ENCODE results near the gene NELFCD.
"Not testable (repeated sequence)": the region's sequence is repeated elsewhere in the genome, so short reads cannot be mapped to it uniquely, and the experiment has no call there.

The NELFCD gene

GRCh38 chr20:59005523-59006166 is 24.6 kb downstream of the NELFCD start:
- peak overlapping the region; percentile 74 to 77 for H3K4me3 ChIP-seq (ENCODE audit: low read depth in 1 of 2, low read length in 2 of 2)
- no peaks in the 10 kb centered on the region for H3K9me3 ChIP-seq (ENCODE audit: control insufficient read depth in 1 of 2, low read length in 2 of 2)
- H3K36me3 ChIP-seq (ENCODE audit: control insufficient read depth in 1 of 2, insufficient read depth in 2 of 2, low read length in 2 of 2) = peaks cover 13 to 23% of the 10 kb centered on the region in 2 donors
- H3K27me3 ChIP-seq (ENCODE audit: low read depth, low read length) = no peaks in the 10 kb centered on the region
- peaks cover 13 to 34% of the 10 kb centered on the region in 2 donors for H3K4me1 ChIP-seq (ENCODE audit: control insufficient read depth in 1 of 2, insufficient read depth in 2 of 2, low read length in 2 of 2)
- peak overlapping the region; percentile 80 for H3K27ac ChIP-seq (ENCODE audit: low read length)

GRCh38 chr20:59006167-59006863 is 25.3 kb downstream of the NELFCD start:
- Histone ChIP-seq H3K27ac (ENCODE audit: low read length) (peak overlapping the region; percentile 80), H3K9me3 (ENCODE audit: control insufficient read depth in 1 of 2, low read length in 2 of 2) (no peaks in the 10 kb centered on the region), H3K36me3 (ENCODE audit: control insufficient read depth in 1 of 2, insufficient read depth in 2 of 2, low read length in 2 of 2) (peaks cover 11 to 16% of the 10 kb centered on the region in 2 donors), H3K4me1 (ENCODE audit: control insufficient read depth in 1 of 2, insufficient read depth in 2 of 2, low read length in 2 of 2) (peaks cover 13 to 34% of the 10 kb centered on the region in 2 donors), H3K27me3 (ENCODE audit: low read depth, low read length) (no peaks in the 10 kb centered on the region), H3K4me3 (ENCODE audit: low read depth in 1 of 2, low read length in 2 of 2) (peak overlapping the region; percentile 74 to 77)

GRCh38 chr20:59006864-59007664 is 26.0 kb downstream of the NELFCD start, which contains the start of gene CTSZ:
Gene CTSZ, minus strand, starts transcription at chr20:59007254. Its CDS starts 126 bp downstream, at chr20:59007128.
- Histone ChIP-seq H3K4me1 (ENCODE audit: control insufficient read depth in 1 of 2, insufficient read depth in 2 of 2, low read length in 2 of 2) (peaks cover 13 to 34% of the 10 kb centered on the region in 2 donors), H3K9me3 (ENCODE audit: control insufficient read depth in 1 of 2, low read length in 2 of 2) (no peaks in the 10 kb centered on the region), H3K36me3 (ENCODE audit: control insufficient read depth in 1 of 2, insufficient read depth in 2 of 2, low read length in 2 of 2) (peaks cover 7 to 9% of the 10 kb centered on the region in 2 donors), H3K4me3 (ENCODE audit: low read depth in 1 of 2, low read length in 2 of 2) (peak within 1 kb of the TSS; percentile 74 to 77), H3K27me3 (ENCODE audit: low read depth, low read length) (no peaks in the 10 kb centered on the region), H3K27ac (ENCODE audit: low read length) (peak within 1 kb of the TSS; percentile 80)

- Histone ChIP-seq H3K27me3 (ENCODE audit: low read depth, low read length) (no peaks in the 10 kb centered on the region), H3K4me3 (ENCODE audit: low read depth in 1 of 2, low read length in 2 of 2) (peak overlapping the region; percentile 11 to 77), H3K36me3 (ENCODE audit: control insufficient read depth in 1 of 2, insufficient read depth in 2 of 2, low read length in 2 of 2) (peaks cover 7 to 9% of the 10 kb centered on the region in 2 donors), H3K4me1 (ENCODE audit: control insufficient read depth in 1 of 2, insufficient read depth in 2 of 2, low read length in 2 of 2) (peaks cover 13 to 34% of the 10 kb centered on the region in 2 donors), H3K27ac (ENCODE audit: low read length) (peak overlapping the region; percentile 31), H3K9me3 (ENCODE audit: control insufficient read depth in 1 of 2, low read length in 2 of 2) (no peaks in the 10 kb centered on the region)
Measured at GRCh38 chr20:59007665-59008511, 26.8 kb downstream of the NELFCD start.

- H3K4me3 ChIP-seq (ENCODE audit: low read depth in 1 of 2, low read length in 2 of 2) = no peak overlapping the region
- peaks cover 13 to 26% of the 10 kb centered on the region in 2 donors for H3K4me1 ChIP-seq (ENCODE audit: control insufficient read depth in 1 of 2, insufficient read depth in 2 of 2, low read length in 2 of 2)
- no peaks in the 10 kb centered on the region for H3K9me3 ChIP-seq (ENCODE audit: control insufficient read depth in 1 of 2, low read length in 2 of 2)
- H3K27ac ChIP-seq (ENCODE audit: low read length) = no peak overlapping the region
- H3K27me3 ChIP-seq (ENCODE audit: low read depth, low read length) = no peaks in the 10 kb centered on the region
- H3K36me3 ChIP-seq (ENCODE audit: control insufficient read depth in 1 of 2, insufficient read depth in 2 of 2, low read length in 2 of 2) = peaks cover 0 to 3% of the 10 kb centered on the region in 2 donors
Measured at GRCh38 chr20:59008715-59009336, 27.8 kb downstream of the NELFCD start.

GRCh38 chr20:59010321-59010994 is 29.4 kb downstream of the NELFCD start:
- Histone ChIP-seq H3K4me3 (ENCODE audit: low read depth in 1 of 2, low read length in 2 of 2) (no peak overlapping the region), H3K36me3 (ENCODE audit: control insufficient read depth in 1 of 2, insufficient read depth in 2 of 2, low read length in 2 of 2) (no peaks in the 10 kb centered on the region), H3K9me3 (ENCODE audit: control insufficient read depth in 1 of 2, low read length in 2 of 2) (no peaks in the 10 kb centered on the region), H3K27ac (ENCODE audit: low read length) (no peak overlapping the region), H3K27me3 (ENCODE audit: low read depth, low read length) (no peaks in the 10 kb centered on the region), H3K4me1 (ENCODE audit: control insufficient read depth in 1 of 2, insufficient read depth in 2 of 2, low read length in 2 of 2) (peaks cover 3 to 10% of the 10 kb centered on the region in 2 donors)

- Histone ChIP-seq H3K4me1 (ENCODE audit: control insufficient read depth in 1 of 2, insufficient read depth in 2 of 2, low read length in 2 of 2) (peaks cover 0 to 3% of the 10 kb centered on the region in 2 donors), H3K9me3 (ENCODE audit: control insufficient read depth in 1 of 2, low read length in 2 of 2) (no peaks in the 10 kb centered on the region), H3K27ac (ENCODE audit: low read length) (peak overlapping the region; percentile 40), H3K4me3 (ENCODE audit: low read depth in 1 of 2, low read length in 2 of 2) (no peak overlapping the region), H3K27me3 (ENCODE audit: low read depth, low read length) (no peaks in the 10 kb centered on the region), H3K36me3 (ENCODE audit: control insufficient read depth in 1 of 2, insufficient read depth in 2 of 2, low read length in 2 of 2) (no peaks in the 10 kb centered on the region)
Measured at GRCh38 chr20:59010995-59011873, 30.2 kb downstream of the NELFCD start.

GRCh38 chr20:59011874-59012157 is 30.8 kb downstream of the NELFCD start:
- not testable (repeated sequence) for H3K36me3 ChIP-seq (ENCODE audit: control insufficient read depth in 1 of 2, insufficient read depth in 2 of 2, low read length in 2 of 2); H3K9me3 ChIP-seq (ENCODE audit: control insufficient read depth in 1 of 2, low read length in 2 of 2); H3K4me3 ChIP-seq (ENCODE audit: low read depth in 1 of 2, low read length in 2 of 2); H3K27ac ChIP-seq (ENCODE audit: low read length); H3K27me3 ChIP-seq (ENCODE audit: low read depth, low read length); H3K4me1 ChIP-seq (ENCODE audit: control insufficient read depth in 1 of 2, insufficient read depth in 2 of 2, low read length in 2 of 2)

GRCh38 chr20:59013031-59013951 is 32.2 kb downstream of the NELFCD start:
- H3K4me1 ChIP-seq (ENCODE audit: control insufficient read depth in 1 of 2, insufficient read depth in 2 of 2, low read length in 2 of 2) = no peaks in the 10 kb centered on the region
- no peaks in the 10 kb centered on the region for H3K36me3 ChIP-seq (ENCODE audit: control insufficient read depth in 1 of 2, insufficient read depth in 2 of 2, low read length in 2 of 2)
- H3K4me3 ChIP-seq (ENCODE audit: low read depth in 1 of 2, low read length in 2 of 2) = no peak overlapping the region
- no peaks in the 10 kb centered on the region for H3K27me3 ChIP-seq (ENCODE audit: low read depth, low read length)
- H3K9me3 ChIP-seq (ENCODE audit: control insufficient read depth in 1 of 2, low read length in 2 of 2) = no peaks in the 10 kb centered on the region
- H3K27ac ChIP-seq (ENCODE audit: low read length) = no peak overlapping the region

Data from muscle layer of duodenum (tissue), 2 donors.